Stimulated activated naive CD4-positive, alpha-beta T cell (primary cell): Measurements from ENCODE around the gene TCEANC2.
A peak's percentile ranks its signal among the peaks of the same experiment; 100 is the strongest.
"Not testable (repeated sequence)": the region's sequence is repeated elsewhere in the genome, so short reads cannot be mapped to it uniquely, and the experiment has no call there.

Experiments used
- DNase-seq, 6 experiments: peaks; one replicate each; lab custom pipeline; 2025; lab: John Stamatoyannopoulos, UW

The TCEANC2 gene

DNA sequence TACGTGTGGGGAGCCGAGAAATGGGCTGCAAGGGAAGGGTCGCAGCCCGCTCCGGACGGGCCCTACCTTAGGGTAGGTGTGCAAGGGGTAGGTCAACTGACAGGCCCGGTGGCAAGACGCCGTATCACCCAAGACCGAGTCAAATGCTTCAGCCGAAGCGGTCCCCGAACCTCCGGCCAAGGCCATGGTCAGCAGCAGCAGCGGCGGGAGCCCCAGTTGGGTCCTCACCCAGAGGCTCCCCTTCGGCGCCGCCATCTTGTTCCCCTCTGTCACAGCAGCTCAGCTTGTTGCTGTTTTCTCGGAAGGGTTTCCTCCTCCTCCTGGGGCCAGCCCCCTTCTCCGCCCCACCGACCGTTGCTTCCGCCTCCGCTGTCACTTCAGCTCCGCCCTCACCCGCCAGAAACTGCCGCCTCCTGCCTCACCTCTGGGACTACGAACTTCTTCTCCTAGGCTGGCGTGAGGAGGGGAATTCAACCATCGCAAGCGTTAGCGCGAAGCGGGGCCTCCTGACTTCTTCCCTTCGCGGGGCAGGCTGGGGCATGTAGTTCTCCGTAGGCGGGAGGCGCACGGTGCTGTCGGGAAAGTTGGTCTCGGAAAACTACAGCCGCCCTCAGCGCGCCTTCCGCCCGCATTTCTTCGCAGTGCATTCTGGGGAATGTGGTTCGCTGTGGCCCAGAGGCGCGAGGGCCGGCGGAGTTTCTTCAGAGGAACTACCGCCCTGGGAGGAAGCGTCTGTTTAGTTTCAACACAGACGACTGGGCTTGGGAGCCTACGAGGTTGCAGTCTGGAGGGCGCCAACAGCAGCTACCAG, at the start of gene TCEANC2, which contains the start of gene TMEM59:
Gene TCEANC2 (plus strand): TSS at position 675 of the 811 bp plus-strand sequence. CDS start 815 bp downstream, outside the sequence.
Gene TMEM59 (minus strand): TSS at position 271 of the 811 bp plus-strand sequence. CDS start 16 bp downstream, at position 255.
- DNase-seq: peak; percentile 93 to 99 (median 97)

DNA sequence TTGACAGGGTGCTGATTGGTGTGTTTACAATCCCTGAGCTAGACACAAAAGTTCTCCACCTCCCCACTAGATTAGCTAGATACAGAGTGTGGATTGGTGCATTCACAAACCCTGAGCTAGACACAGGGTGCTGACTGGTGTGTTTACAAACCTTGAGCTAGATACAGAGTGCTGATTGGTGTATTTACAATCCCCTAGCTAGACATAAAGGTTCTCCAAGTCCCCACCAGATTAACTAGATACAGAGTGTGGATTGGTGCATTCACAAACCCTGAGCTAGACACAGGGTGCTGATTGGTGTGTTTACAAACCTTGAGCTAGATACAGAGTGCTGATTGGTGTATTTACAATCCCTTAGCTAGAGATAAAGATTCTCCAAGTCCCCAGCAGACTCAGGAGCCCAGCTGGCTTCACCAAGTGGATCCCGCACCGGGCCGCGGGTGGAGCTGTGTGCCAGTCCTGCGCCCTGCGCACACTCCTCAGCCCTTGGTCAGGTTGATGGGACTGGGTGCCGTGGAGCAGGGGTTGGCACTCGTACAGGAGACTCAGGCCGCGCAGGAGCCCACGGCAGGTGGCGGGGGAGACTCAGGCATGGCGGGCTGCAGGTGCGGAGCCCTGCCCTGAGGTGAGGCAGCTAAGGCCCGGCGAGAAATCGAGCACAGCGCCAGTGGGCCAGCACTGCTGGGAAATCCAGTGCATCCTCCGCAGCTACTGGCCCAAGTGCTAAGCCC, 49.5 kb upstream of the TCEANC2 start:
- DNase-seq: not testable (repeated sequence)

DNA sequence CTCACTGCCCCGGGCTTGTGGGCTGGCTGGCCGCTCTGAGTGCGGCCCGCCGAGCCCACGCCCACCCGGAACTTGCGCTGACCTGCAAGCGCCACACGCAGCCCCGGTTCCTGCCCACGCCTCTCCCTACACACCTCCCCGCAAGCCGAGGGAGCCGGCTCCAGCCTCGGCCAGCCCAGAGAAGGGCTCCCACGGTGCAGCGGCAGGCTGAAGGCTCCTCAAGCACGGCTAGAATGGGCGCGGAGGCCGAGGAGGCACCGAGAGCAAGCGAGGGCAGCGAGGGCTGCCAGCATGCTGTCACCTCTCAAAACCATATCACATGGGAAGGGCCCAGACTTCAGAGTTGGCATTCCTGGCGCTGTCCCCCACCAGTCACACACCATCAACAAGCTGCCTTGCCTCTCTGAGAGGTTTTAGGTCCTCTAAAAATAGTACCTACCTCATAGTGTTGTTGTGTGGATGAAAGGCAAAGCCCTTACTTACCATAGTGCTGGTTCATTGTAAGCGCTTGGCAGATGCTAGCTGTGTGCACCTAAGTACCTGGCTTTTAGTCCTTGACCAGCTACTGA, 48.8 kb upstream of the TCEANC2 start:
- no peak for DNase-seq

GRCh38 chr1:54006508-54006907, 46.9 kb upstream of the TCEANC2 start:
- no peak for DNase-seq

GRCh38 chr1:54007613-54008012, 45.8 kb upstream of the TCEANC2 start:
- no peak for DNase-seq

DNA sequence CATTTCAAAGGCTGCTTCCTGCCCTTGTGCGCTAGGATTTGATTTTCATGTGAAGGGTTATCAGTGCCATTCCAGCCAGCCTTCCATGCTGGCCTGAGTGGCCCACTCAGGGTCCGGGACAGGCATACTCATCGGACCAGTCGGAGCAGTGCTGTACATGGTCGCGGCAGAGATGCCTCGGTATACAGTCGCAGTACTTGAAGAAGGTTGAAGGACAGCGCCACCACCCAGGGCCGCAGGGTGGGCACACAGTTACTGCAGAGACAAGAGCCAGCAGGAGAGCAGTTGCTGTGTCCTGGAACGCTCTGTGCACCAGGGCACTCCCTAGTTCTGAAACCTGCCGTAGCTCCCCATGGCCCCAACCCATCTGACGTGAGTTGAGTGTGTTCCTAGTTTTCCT, 44.5 kb upstream of the TCEANC2 start:
- no peak for DNase-seq

DNA sequence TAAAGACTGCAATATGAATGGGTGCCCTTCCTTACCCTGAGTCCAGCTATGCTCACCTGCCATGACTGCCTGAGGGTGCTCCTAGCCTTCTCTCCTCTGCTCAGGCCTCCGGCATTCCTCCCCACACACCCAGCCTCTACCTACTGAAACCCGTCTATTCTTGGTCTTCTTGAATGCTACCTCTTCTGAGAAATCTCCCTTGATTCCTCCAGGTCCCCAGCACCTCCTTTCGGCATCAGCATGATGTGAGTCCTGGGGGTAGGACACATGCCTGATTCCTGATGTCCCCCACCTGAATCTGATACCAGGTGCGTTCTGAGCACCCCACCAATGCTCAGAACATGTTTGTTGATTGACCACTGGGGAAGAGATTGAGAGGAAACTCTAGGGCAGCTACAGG, 44.0 kb upstream of the TCEANC2 start:
- DNase-seq: no peak

- DNase-seq: no peak
Observed at GRCh38 chr1:54010415-54011117, 42.8 kb upstream of the TCEANC2 start.

- no peak for DNase-seq
Observed at GRCh38 chr1:54011316-54012007, 41.9 kb upstream of the TCEANC2 start.

- no peak for DNase-seq
Observed at GRCh38 chr1:54012008-54012325, 41.4 kb upstream of the TCEANC2 start.

- DNase-seq: no peak
Observed at GRCh38 chr1:54012863-54013262, 40.5 kb upstream of the TCEANC2 start.

- DNase-seq: no peak
Observed at GRCh38 chr1:54013393-54014008, 39.9 kb upstream of the TCEANC2 start.

DNA sequence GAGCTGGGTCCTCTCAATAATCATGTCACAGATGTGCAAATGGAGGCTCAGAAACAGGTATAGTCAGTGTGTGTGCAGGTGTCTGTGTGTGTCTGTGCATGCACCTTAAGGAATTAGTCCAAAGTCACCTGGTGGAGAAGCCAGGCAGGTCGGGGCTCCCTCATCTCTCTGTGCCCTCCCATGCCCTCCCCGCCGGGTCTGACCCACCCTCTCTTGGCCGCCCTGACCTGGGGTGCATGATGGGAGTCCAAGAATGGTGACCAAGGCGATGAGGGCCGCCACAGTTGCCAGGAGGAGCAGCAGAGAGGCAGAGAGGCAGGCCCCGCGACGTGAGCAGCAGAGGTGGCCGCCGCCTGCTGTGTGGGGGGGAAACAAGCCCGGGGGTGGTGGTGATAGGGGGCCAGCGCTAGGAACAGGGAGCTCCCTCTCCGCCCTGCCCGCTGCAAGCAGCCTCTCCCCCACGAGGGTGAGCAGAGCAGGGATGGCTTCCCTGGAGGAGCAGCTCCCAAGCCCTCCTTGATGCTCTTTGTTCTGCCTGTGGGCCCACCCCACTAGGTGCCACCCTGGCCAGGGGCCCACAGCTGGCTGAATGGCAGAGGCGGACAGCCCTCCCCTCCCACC, 39.3 kb upstream of the TCEANC2 start:
- DNase-seq: no peak

GRCh38 chr1:54016343-54017282, 36.8 kb upstream of the TCEANC2 start:
- DNase-seq: no peak

DNA sequence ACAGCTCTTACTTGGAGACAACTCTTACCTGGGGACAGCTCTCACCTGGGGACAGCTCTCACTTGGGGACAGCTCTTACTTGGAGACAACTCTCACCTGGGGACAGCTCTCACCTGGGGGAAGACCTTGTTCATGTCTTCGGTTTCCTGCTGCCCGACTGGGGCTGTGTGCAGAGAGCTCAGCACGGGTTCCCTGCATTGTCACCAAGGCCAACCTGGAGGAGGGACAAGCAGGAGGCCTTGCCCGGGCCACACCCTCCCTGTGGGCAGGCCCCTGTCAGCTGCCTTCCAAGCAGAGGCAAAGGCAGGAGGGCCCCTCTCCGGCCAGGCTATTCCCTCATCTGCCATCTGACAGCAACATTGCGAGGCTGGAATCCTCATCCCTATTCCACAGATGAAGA, 35.4 kb upstream of the TCEANC2 start, which contains the start of gene LDLRAD1:
Gene LDLRAD1 (minus strand): TSS at position 208 of the 400 bp plus-strand sequence. CDS start 74 bp downstream, at position 134.
- no peak for DNase-seq

GRCh38 chr1:54018635-54019034, 34.8 kb upstream of the TCEANC2 start:
- DNase-seq: no peak

- DNase-seq: not testable (repeated sequence)
Observed at GRCh38 chr1:54019562-54020176, 33.7 kb upstream of the TCEANC2 start.

- no peak for DNase-seq
Observed at GRCh38 chr1:54024358-54024757, 29.1 kb upstream of the TCEANC2 start.

DNA sequence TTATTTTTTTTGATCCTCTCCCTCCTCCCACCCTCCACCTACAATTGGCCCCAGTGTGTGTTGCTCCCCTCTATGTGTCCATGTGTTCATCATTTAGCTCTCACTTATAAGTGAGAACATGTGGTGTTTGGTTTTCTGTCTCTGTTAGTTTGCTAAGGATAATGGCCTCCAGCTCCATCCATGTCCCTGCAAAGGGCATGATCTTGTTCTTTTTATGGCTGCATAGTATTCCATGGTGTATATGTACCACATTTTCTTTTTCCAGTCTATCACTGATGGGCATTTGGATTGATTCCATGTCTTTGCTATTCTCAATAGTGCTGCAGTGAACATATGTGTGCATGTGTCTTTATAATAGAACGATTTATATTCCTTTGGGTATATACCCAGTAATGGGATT, 28.6 kb upstream of the TCEANC2 start:
- DNase-seq: not testable (repeated sequence)
